Neuronal stem cell (in vitro differentiated cells): Measurements from ENCODE around the gene SPC24.
"Not testable (repeated sequence)": the region's sequence is repeated elsewhere in the genome, so short reads cannot be mapped to it uniquely, and the experiment has no call there.

ENCODE experiments used
- DNase-seq: peaks from one replicate; pipeline ENCODE4 v3.0.0-alpha.2; 2013; ENCODE audit warnings: low spot score
- H2AFZ ChIP-seq: one replicate; pipeline ENCODE4 v1.6.1; 2013; ENCODE audit warnings: mild to moderate bottlenecking, low read length, inconsistent platforms
- H2AK5ac ChIP-seq: 2 replicates; pipeline ENCODE4 v1.6.1; 2013; ENCODE audit warnings: low read depth, mild to moderate bottlenecking, inconsistent platforms, low read length, moderate library complexity, mixed read lengths
- H2BK120ac ChIP-seq: 2 replicates; pipeline ENCODE4 v1.6.1; 2013; ENCODE audit warnings: low read depth, mild to moderate bottlenecking, inconsistent platforms, low read length, moderate library complexity, mixed read lengths
- H2BK12ac ChIP-seq: one replicate; pipeline ENCODE4 v1.6.1; 2013; ENCODE audit warnings: low read length, inconsistent platforms
- H2BK15ac ChIP-seq: 2 replicates; pipeline ENCODE4 v1.6.1; 2013; ENCODE audit warnings: mild to moderate bottlenecking, low read length, inconsistent platforms, mixed read lengths
- H2BK5ac ChIP-seq: one replicate; pipeline ENCODE4 v1.6.1; 2013; ENCODE audit warnings: inconsistent platforms, mild to moderate bottlenecking, low read length, moderate library complexity
- H3K14ac ChIP-seq: one replicate; pipeline ENCODE4 v1.6.1; 2013; ENCODE audit warnings: low read length, inconsistent platforms
- H3K18ac ChIP-seq: 2 replicates; pipeline ENCODE4 v1.6.1; 2013; ENCODE audit warnings: low read length, inconsistent platforms
- H3K23ac ChIP-seq: 2 replicates; pipeline ENCODE4 v1.6.1; 2013; ENCODE audit warnings: low read depth, mild to moderate bottlenecking, mixed read lengths, low read length, inconsistent platforms; ENCODE audit not compliant: poor library complexity
- H3K27ac ChIP-seq: replicated peaks from 3 replicates; pipeline ENCODE4 v1.5.1; 2013; ENCODE audit warnings: low read length, inconsistent platforms
- H3K27me3 ChIP-seq, 3 experiments: 2 replicates each; pipeline ENCODE4 v1.6.1; 2013; ENCODE audit warnings: low read length in 3 of 3, mild to moderate bottlenecking in 2 of 3, inconsistent platforms in 1 of 3, low read depth in 1 of 3, mixed read lengths in 1 of 3, moderate library complexity in 1 of 3; ENCODE audit not compliant: control insufficient read depth in 3 of 3, insufficient read depth in 3 of 3
- H3K36me3 ChIP-seq, 2 donors: replicated peaks in 1 of 2; 2 replicates each; pipeline ENCODE4 v1.6.1; 2013; ENCODE audit warnings: low read length in 2 of 2; ENCODE audit not compliant: control insufficient read depth in 2 of 2, insufficient read depth in 2 of 2
- H3K4ac ChIP-seq: 2 replicates; pipeline ENCODE4 v1.6.1; 2013; ENCODE audit warnings: inconsistent platforms, mild to moderate bottlenecking, low read length, moderate library complexity
- H3K4me1 ChIP-seq, 2 donors: 1 replicate in 1 of 2; 2 replicates in 1 of 2; pipeline ENCODE4 v1.6.1; 2013; ENCODE audit warnings: low read length in 2 of 2, low read depth in 1 of 2; ENCODE audit not compliant: control insufficient read depth in 2 of 2, insufficient read depth in 1 of 2
- H3K4me2 ChIP-seq: one replicate; pipeline ENCODE4 v1.6.1; 2013; ENCODE audit warnings: mild to moderate bottlenecking, low read length, inconsistent platforms; ENCODE audit not compliant: insufficient read depth, poor library complexity, severe bottlenecking
- H3K4me3 ChIP-seq, 2 donors: 2 replicates each; pipeline ENCODE4 v1.5.1; 2013; ENCODE audit warnings: low read length in 2 of 2, mild to moderate bottlenecking in 2 of 2, inconsistent platforms in 1 of 2, moderate library complexity in 1 of 2
- H3K79me1 ChIP-seq: one replicate; pipeline ENCODE4 v1.6.1; 2013; ENCODE audit warnings: low read depth, mild to moderate bottlenecking, inconsistent platforms, low read length, moderate library complexity
- H3K9ac ChIP-seq: one replicate; pipeline ENCODE4 v1.6.1; 2013; ENCODE audit warnings: mild to moderate bottlenecking, low read depth, low read length, inconsistent platforms; ENCODE audit not compliant: poor library complexity
- H3K9me3 ChIP-seq, 2 donors: replicated peaks in 1 of 2; 2 replicates each; pipeline versions ENCODE3 to v1.6.1; 2013; ENCODE audit warnings: low read length in 2 of 2, mild to moderate bottlenecking in 2 of 2, inconsistent platforms in 1 of 2, low read depth in 1 of 2, mixed read lengths in 1 of 2, moderate library complexity in 1 of 2; ENCODE audit not compliant: control insufficient read depth in 2 of 2, insufficient read depth in 1 of 2
- H4K8ac ChIP-seq: one replicate; pipeline ENCODE4 v1.6.1; 2013; ENCODE audit warnings: low read depth, mild to moderate bottlenecking, inconsistent platforms, low read length, moderate library complexity
- H4K91ac ChIP-seq: one replicate; pipeline ENCODE4 v1.6.1; 2013; ENCODE audit warnings: low read length, low read depth, mild to moderate bottlenecking, inconsistent platforms; ENCODE audit not compliant: poor library complexity
- WGBS, 2 donors: extraction: QIAGEN DNeasy Blood & Tissue Kit; methylation state at CpG; one replicate each; pipeline ENCODE4 v1.1.7; 2013; ENCODE audit warnings: missing lambda C conversion rate in 2 of 2, mixed read lengths in 1 of 2; ENCODE audit not compliant: insufficient read length in 2 of 2, insufficient replicate concordance in 1 of 2; ENCODE audit errors: extremely low coverage in 2 of 2; 5-methylcytosine and 5-hydroxymethylcytosine counted together

SPC24 gene

DNA sequence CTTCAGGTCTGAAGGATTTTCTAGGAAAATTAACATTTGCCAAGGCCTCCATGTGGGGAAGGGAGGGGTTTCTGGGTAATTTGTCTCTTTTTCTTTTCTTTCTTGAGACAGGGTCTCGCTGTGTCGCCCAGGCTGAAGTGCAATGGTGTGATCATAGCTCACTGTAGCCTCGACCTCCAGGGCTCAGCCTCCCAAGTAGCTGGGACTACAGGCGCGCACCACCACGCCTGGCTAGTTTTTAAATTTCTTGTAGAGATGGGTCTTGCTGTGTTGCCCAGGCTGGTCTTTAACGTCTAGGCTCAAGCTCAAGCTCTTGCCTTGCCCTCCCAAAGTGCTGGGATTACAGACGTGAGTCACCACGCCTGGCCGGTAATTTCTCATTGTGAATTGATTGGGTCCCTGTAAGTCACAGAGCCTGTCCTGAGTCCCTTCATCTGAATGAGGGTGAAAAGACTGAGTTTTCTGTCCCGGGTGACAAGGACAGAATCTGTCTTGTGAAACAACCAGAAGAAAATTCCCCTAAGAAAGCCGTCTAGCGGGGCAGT, 10.0 kb upstream of the SPC24 start:
- no peaks in the 10 kb centered on the region for H3K9me3 ChIP-seq
- DNase-seq, result no peak
- H4K91ac ChIP-seq, result no peak overlapping the region
- no CpG with 5 or more reads among the region's 13 CpGs for whole genome bisulfite sequencing, 2 donors
- peaks cover 10 to 42% of the 10 kb centered on the region in 2 donors for H3K36me3 ChIP-seq
- H2BK15ac ChIP-seq, result no peak overlapping the region
- no peak overlapping the region for H2BK5ac ChIP-seq
- peaks cover 0 to 3% of the 10 kb centered on the region in 2 donors for H3K4me1 ChIP-seq
- H3K23ac ChIP-seq, result no peak overlapping the region
- H3K14ac ChIP-seq, result no peak overlapping the region
- no peak overlapping the region for H2AFZ ChIP-seq
- no peak overlapping the region for H3K9ac ChIP-seq
- H3K4me2 ChIP-seq, result no peak overlapping the region
- no peaks in the 10 kb centered on the region for H3K79me1 ChIP-seq
- H3K18ac ChIP-seq, result no peak overlapping the region
- H3K4me3 ChIP-seq, result no peak overlapping the region
- no peak overlapping the region for H2AK5ac ChIP-seq
- no peaks in the 10 kb centered on the region for H3K27me3 ChIP-seq
- no peak overlapping the region for H3K27ac ChIP-seq
- no peak overlapping the region for H2BK120ac ChIP-seq
- H3K4ac ChIP-seq, result no peak overlapping the region
- H4K8ac ChIP-seq, result no peak overlapping the region
- H2BK12ac ChIP-seq, result no peak overlapping the region

DNA sequence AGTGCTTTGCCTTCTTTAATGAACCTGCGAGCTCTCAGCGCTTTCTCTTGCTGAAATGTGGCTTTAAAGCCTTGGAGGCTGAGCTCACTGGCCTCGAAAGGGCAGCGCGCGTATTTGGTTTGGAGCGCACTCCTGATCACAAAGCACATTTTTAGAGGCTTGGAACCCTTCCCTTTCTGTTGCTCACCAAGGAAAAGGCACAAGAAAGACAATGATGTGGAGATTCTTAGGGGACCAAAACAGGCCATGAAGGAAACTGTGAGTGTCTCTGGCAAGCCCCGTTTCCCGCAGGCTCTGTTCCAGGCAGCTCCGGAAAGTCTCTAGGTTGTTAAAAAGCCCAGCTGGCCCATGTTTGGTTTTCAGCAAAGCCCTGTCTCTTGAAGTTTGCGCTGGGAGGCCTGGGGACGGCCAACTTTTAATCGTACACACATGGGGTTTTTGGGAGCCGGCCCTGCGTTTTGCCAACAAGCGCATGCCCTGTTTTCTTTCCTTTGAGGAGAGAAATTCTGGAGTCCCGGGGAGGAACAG, 9.4 kb upstream of the SPC24 start:
- no peak for DNase-seq
- H3K4me3 ChIP-seq, result no peak overlapping the region
- no peak overlapping the region for H2BK12ac ChIP-seq
- H4K91ac ChIP-seq, result no peak overlapping the region
- no peak overlapping the region for H2BK15ac ChIP-seq
- H3K14ac ChIP-seq, result no peak overlapping the region
- no peak overlapping the region for H3K18ac ChIP-seq
- H3K9me3 ChIP-seq, result no peaks in the 10 kb centered on the region
- H3K36me3 ChIP-seq, result peaks cover 6 to 36% of the 10 kb centered on the region in 2 donors
- H2AFZ ChIP-seq, result no peak overlapping the region
- H4K8ac ChIP-seq, result no peak overlapping the region
- H3K27ac ChIP-seq, result peak overlapping the region; percentile 23
- H3K4me1 ChIP-seq, result peaks cover 0 to 3% of the 10 kb centered on the region in 2 donors
- no peak overlapping the region for H3K9ac ChIP-seq
- H3K79me1 ChIP-seq, result no peaks in the 10 kb centered on the region
- no peak overlapping the region for H3K4me2 ChIP-seq
- H3K23ac ChIP-seq, result no peak overlapping the region
- no peak overlapping the region for H2AK5ac ChIP-seq
- H3K27me3 ChIP-seq, result no peaks in the 10 kb centered on the region
- no CpG with 5 or more reads among the region's 17 CpGs for WGBS, 2 donors
- no peak overlapping the region for H2BK5ac ChIP-seq
- no peak overlapping the region for H3K4ac ChIP-seq
- H2BK120ac ChIP-seq, result no peak overlapping the region

DNA sequence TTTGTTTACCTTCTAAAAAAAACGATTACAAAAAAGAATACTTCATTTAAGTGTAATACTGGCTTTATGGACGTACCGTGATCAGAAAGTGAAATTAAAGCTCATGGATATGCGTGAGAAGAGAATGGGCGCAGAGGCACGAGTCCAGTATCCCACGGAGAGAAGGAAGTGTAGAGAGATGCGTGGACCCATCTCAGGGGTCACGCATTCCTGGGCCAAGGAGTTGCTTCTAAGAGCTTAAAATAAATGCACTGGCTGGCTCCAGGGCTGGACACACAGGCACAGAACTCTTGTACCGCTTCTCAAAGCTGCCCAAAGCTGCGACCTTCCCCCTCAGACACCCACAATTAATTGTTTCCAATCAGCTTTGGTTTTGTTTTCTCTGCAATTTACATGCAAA, 8.7 kb upstream of the SPC24 start:
- Histone ChIP-seq H3K9ac (no peak overlapping the region), H2BK5ac (no peak overlapping the region), H4K8ac (no peak overlapping the region), H3K9me3 (no peaks in the 10 kb centered on the region), H3K4me2 (no peak overlapping the region), H3K4me1 (peaks cover 0 to 3% of the 10 kb centered on the region in 2 donors), H2BK120ac (no peak overlapping the region), H4K91ac (no peak overlapping the region), H2BK12ac (no peak overlapping the region), H3K27ac (peak overlapping the region; percentile 23), H2AK5ac (no peak overlapping the region), H3K27me3 (no peaks in the 10 kb centered on the region), H3K36me3 (peaks cover 2 to 30% of the 10 kb centered on the region in 2 donors), H2AFZ (no peak overlapping the region), H3K23ac (no peak overlapping the region), H3K18ac (no peak overlapping the region), H3K79me1 (no peaks in the 10 kb centered on the region), H3K4ac (no peak overlapping the region), H3K4me3 (no peak overlapping the region), H3K14ac (no peak overlapping the region), H2BK15ac (no peak overlapping the region)
- WGBS, 2 donors, result no CpG with 5 or more reads among the region's 11 CpGs
- no peak for DNase-seq

DNA sequence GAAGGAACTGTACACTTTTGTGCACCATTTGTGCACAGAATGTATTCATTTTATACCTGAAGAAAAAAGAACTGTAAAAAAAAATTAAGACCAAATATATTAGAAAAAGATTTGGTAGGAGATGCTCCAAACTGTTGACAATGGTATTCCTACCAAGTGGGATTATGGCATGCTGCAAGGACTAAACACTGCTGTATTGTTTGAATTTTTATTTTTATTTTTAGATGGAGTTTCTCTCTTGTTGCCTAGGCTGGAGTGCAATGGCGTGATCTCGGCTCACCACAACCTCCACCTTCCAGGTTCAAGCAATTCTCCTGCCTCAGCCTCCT, 4.8 kb upstream of the SPC24 start:
- not testable (repeated sequence) for H2BK120ac ChIP-seq, H3K27ac ChIP-seq, H2AK5ac ChIP-seq, H3K4me1 ChIP-seq, H2BK15ac ChIP-seq, H2BK12ac ChIP-seq, H2BK5ac ChIP-seq, H2AFZ ChIP-seq, H3K4me2 ChIP-seq, H3K4ac ChIP-seq, H3K79me1 ChIP-seq, H4K8ac ChIP-seq, H3K9ac ChIP-seq, H4K91ac ChIP-seq, H3K14ac ChIP-seq, H3K36me3 ChIP-seq, H3K18ac ChIP-seq, H3K4me3 ChIP-seq, DNase-seq, H3K27me3 ChIP-seq, H3K23ac ChIP-seq, H3K9me3 ChIP-seq
- no CpG with 5 or more reads among the region's 2 CpGs for WGBS, 2 donors
